ENCODE results near the gene RNF34.

Gene RNF34

GRCh38 chr12:121455766-121456420 is 56.0 kb downstream of the RNF34 start:
- no peak overlapping the region for H3K9ac ChIP-seq (ENCODE audit: low read depth, low read length, poor library complexity, severe bottlenecking)
- H3K79me2 ChIP-seq (ENCODE audit: insufficient read depth, low read length) = peaks cover 81% of the 10 kb centered on the region
- peaks cover 47% of the 10 kb centered on the region for H4K20me1 ChIP-seq (ENCODE audit: insufficient read depth, low read length, poor library complexity, severe bottlenecking)

GRCh38 chr12:121456551-121456950 is 56.6 kb downstream of the RNF34 start:
- no peak overlapping the region for H2AFZ ChIP-seq (ENCODE audit: low read length)
- no peaks in the 10 kb centered on the region for H3K9me3 ChIP-seq (ENCODE audit: insufficient read depth, low read depth, low read length)
- H3K79me2 ChIP-seq (ENCODE audit: insufficient read depth, low read length) = peaks cover 87% of the 10 kb centered on the region
- no peaks in the 10 kb centered on the region for H3K9me2 ChIP-seq (replicated peaks; ENCODE audit: low read depth, low read length)
- H3K4me1 ChIP-seq (ENCODE audit: insufficient read depth, low read length, poor library complexity, severe bottlenecking) = peaks cover 1% of the 10 kb centered on the region
- H4K20me1 ChIP-seq (ENCODE audit: insufficient read depth, low read length, poor library complexity, severe bottlenecking) = peaks cover 54% of the 10 kb centered on the region
- H3K4me3 ChIP-seq (ENCODE audit: low read length, poor library complexity, severe bottlenecking) = no peak overlapping the region
- H3K4me2 ChIP-seq (ENCODE audit: low read depth, low read length, poor library complexity, severe bottlenecking) = no peak overlapping the region
- H3K27me3 ChIP-seq (ENCODE audit: insufficient read depth, low read length, poor library complexity, severe bottlenecking) = no peaks in the 10 kb centered on the region
- no peaks in the 10 kb centered on the region for H3F3A ChIP-seq (ENCODE audit: low read depth)
- H3K36me3 ChIP-seq (ENCODE audit: insufficient read depth, low read length) = peaks cover 34% of the 10 kb centered on the region; the same call in 1 of the 2 replicates
- H3K9ac ChIP-seq (ENCODE audit: low read depth, low read length, poor library complexity, severe bottlenecking) = no peak overlapping the region
- TF ChIP-seq CTCF (conservative IDR thresholded peaks at IDR 0.05; ENCODE audit: low read length) (no peak), EZH2phosphoT487 (IDR thresholded peaks at IDR 0.05; ENCODE audit: borderline replicate concordance) (no peak)

More at GRCh38 chr12:121455766-121456420, 56.0 kb downstream of the RNF34 start:
- Histone ChIP-seq H3K9me2 (replicated peaks; ENCODE audit: low read depth, low read length) (no peaks in the 10 kb centered on the region), H3K4me3 (ENCODE audit: low read length, poor library complexity, severe bottlenecking) (no peak overlapping the region), H3K4me1 (ENCODE audit: insufficient read depth, low read length, poor library complexity, severe bottlenecking) (no peaks in the 10 kb centered on the region), H2AFZ (ENCODE audit: low read length) (no peak overlapping the region), H3K27me3 (ENCODE audit: insufficient read depth, low read length, poor library complexity, severe bottlenecking) (no peaks in the 10 kb centered on the region), H3F3A (ENCODE audit: low read depth) (no peaks in the 10 kb centered on the region), H3K9me3 (ENCODE audit: insufficient read depth, low read depth, low read length) (no peaks in the 10 kb centered on the region), H3K36me3 (ENCODE audit: insufficient read depth, low read length) (peaks cover 40% of the 10 kb centered on the region; the same call in 1 of the 2 replicates), H3K4me2 (ENCODE audit: low read depth, low read length, poor library complexity, severe bottlenecking) (no peak overlapping the region)
- TF ChIP-seq EZH2phosphoT487 (IDR thresholded peaks at IDR 0.05; ENCODE audit: borderline replicate concordance) (no peak), CTCF (conservative IDR thresholded peaks at IDR 0.05; ENCODE audit: low read length) (no peak)

- Histone ChIP-seq H3K9me3 (ENCODE audit: insufficient read depth, low read depth, low read length) (no peaks in the 10 kb centered on the region), H3K27me3 (ENCODE audit: insufficient read depth, low read length, poor library complexity, severe bottlenecking) (no peaks in the 10 kb centered on the region), H3K9ac (ENCODE audit: low read depth, low read length, poor library complexity, severe bottlenecking) (no peak overlapping the region), H3K9me2 (replicated peaks; ENCODE audit: low read depth, low read length) (no peaks in the 10 kb centered on the region), H3F3A (ENCODE audit: low read depth) (no peaks in the 10 kb centered on the region), H3K4me1 (ENCODE audit: insufficient read depth, low read length, poor library complexity, severe bottlenecking) (peaks cover 16% of the 10 kb centered on the region), H3K36me3 (ENCODE audit: insufficient read depth, low read length) (peaks cover 11% of the 10 kb centered on the region; the same call in 1 of the 2 replicates), H4K20me1 (ENCODE audit: insufficient read depth, low read length, poor library complexity, severe bottlenecking) (peaks cover 63% of the 10 kb centered on the region), H3K4me2 (ENCODE audit: low read depth, low read length, poor library complexity, severe bottlenecking) (no peak overlapping the region), H3K4me3 (ENCODE audit: low read length, poor library complexity, severe bottlenecking) (no peak overlapping the region), H2AFZ (ENCODE audit: low read length) (no peak overlapping the region), H3K79me2 (ENCODE audit: insufficient read depth, low read length) (peaks cover 100% of the 10 kb centered on the region)
- no peak for TF ChIP-seq CTCF (conservative IDR thresholded peaks at IDR 0.05; ENCODE audit: low read length)
- no peak for TF ChIP-seq EZH2phosphoT487 (IDR thresholded peaks at IDR 0.05; ENCODE audit: borderline replicate concordance)
Observed at GRCh38 chr12:121461048-121461447, 61.1 kb downstream of the RNF34 start.
